ENCODE measurements around the gene XCL1.
"Not testable (repeated sequence)": the region's sequence is repeated elsewhere in the genome, so short reads cannot be mapped to it uniquely, and the experiment has no call there.

Gene XCL1

DNA sequence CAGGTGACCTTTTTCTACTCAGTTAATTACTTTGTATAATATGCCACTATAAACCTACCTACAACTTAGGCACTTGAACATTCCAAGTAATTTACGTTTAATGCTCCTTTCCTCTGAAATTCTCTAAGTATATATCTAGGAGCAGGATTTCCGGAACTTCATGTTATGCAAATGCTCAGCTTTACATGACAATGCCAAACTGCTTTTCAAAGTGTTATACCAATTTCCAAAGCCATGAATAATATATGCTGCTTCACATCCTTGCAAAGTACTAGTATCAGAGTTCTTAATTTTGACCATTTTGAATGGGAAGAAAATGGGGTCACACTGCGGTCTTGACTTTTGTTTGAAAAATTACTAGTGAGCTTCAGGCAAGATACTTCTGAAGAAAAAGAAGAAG lies 5.8 kb upstream of the XCL1 start:
- H3K4me3 ChIP-seq (ENCODE audit: control insufficient read depth, low read depth, low read length), result no peak overlapping the region
- DNase-seq (ENCODE audit: low read depth), result no peak
- no peak for TF ChIP-seq CTCF (IDR thresholded peaks at IDR 0.05; ENCODE audit: control insufficient read depth, insufficient read depth, low read depth, low read length, missing control alignments)

- H3K4me3 ChIP-seq (ENCODE audit: control insufficient read depth, low read depth, low read length), result no peak overlapping the region
- no peak for DNase-seq (ENCODE audit: low read depth)
- TF ChIP-seq CTCF (IDR thresholded peaks at IDR 0.05; ENCODE audit: control insufficient read depth, insufficient read depth, low read depth, low read length, missing control alignments), result no peak
Measured at GRCh38 chr1:168572633-168573032, 3.8 kb upstream of the XCL1 start.

DNA sequence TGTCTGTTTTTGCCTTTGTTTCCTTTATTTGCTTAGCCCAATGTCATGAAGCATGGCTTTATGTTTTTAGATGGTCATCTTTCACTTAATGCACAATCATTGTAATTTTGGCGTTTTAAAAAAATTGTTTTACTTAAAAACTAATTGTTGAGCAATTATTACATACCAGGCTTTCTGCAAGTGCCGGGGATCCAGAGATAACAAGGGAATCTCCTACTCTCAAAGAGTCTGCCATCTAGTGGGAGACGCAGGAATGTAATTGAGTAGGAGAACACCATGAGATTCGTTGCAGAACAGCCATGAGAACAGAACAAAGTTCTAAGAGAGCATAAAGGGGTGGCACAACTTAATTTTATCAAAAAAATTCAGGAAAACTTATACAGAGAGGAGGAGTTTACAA lies 2.2 kb upstream of the XCL1 start:
- not testable (repeated sequence) for DNase-seq (ENCODE audit: low read depth); H3K4me3 ChIP-seq (ENCODE audit: control insufficient read depth, low read depth, low read length)

DNA sequence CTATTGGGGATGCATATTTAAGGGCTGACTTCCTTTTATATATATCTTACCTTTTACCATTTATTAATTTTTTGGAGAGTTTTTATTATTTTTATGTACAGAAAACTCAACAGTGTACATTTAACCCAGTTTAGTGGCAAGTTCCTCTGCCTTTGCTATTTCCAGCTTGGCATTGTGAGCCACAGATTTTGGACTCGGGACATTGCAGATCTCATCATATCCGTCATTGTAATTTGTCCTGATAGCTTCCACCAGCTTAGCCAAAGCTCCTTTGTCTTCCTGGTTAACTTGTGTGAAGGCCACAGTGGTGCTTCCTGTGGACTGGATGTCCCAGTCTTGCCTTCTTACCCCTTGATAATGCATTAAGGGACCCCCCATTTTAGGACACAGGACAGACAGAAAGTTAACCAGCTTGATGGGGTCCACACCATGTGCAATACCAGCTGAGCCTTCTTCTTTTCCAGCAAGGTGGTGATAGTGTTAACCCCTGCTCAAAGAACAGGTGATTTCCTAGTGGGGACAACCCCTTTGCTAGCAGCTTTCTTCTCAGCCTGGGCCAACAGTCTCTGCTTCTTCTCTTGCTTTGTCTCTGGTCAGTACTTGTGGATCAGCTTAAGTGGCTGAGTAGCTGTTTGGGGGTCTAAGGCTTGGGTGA lies 2.3 kb downstream of the XCL1 start:
- not testable (repeated sequence) for H3K4me3 ChIP-seq (ENCODE audit: control insufficient read depth, low read depth, low read length); DNase-seq (ENCODE audit: low read depth)

DNA sequence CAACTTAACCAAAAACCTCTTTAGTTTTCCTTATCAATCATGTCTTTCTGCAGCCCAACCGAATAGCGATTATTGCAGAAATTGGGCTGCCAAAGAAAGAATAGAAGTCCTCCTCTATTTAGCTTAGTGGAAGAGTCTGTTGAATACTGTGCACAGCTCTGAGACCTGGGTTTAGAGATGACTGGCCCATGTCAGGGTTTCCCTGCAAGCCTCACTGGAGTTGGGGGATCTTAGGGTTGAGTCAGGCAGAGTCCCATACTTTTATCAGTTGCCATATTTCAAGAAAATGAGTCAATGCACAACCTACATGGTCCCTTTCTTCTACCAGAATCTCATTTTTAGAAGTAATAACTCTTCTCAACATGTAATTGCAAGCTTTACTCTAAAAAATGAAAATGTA lies 3.9 kb downstream of the XCL1 start:
- not testable (repeated sequence) for DNase-seq (ENCODE audit: low read depth)

DNA sequence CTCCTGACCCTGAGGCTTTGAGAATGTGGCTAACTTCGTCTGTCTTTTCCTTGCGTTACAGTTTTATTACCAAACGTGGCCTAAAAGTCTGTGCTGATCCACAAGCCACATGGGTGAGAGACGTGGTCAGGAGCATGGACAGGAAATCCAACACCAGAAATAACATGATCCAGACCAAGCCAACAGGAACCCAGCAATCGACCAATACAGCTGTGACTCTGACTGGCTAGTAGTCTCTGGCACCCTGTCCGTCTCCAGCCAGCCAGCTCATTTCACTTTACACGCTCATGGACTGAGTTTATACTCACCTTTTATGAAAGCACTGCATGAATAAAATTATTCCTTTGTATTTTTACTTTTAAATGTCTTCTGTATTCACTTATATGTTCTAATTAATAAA lies 4.6 kb downstream of the XCL1 start:
- not testable (repeated sequence) for H3K4me3 ChIP-seq (ENCODE audit: control insufficient read depth, low read depth, low read length); DNase-seq (ENCODE audit: low read depth)

More for the DNA sequence above, 3.9 kb downstream of the XCL1 start:
- not testable (repeated sequence) for H3K4me3 ChIP-seq (ENCODE audit: control insufficient read depth, low read depth, low read length)

- DNase-seq (ENCODE audit: low read depth), result no peak
- no peak for TF ChIP-seq CTCF (IDR thresholded peaks at IDR 0.05; ENCODE audit: control insufficient read depth, insufficient read depth, low read depth, low read length, missing control alignments)
- H3K4me3 ChIP-seq (ENCODE audit: control insufficient read depth, low read depth, low read length), result no peak overlapping the region
Measured at GRCh38 chr1:168581817-168582572, 5.6 kb downstream of the XCL1 start.

- no peak overlapping the region for H3K4me3 ChIP-seq (ENCODE audit: control insufficient read depth, low read depth, low read length)
- no peak for TF ChIP-seq CTCF (IDR thresholded peaks at IDR 0.05; ENCODE audit: control insufficient read depth, insufficient read depth, low read depth, low read length, missing control alignments)
- DNase-seq (ENCODE audit: low read depth), result no peak
Measured at GRCh38 chr1:168582688-168583336, 6.4 kb downstream of the XCL1 start.
